ENCODE results near the gene ST14. TPM values are rescaled to one million over a fixed set of nuclear protein-coding genes. Genes with fewer than 3 reads are reported as not detected.

ST14 gene
- total RNA-seq, 3 donors from 2014 or later = 260 to 622 (median 508) TPM

DNA sequence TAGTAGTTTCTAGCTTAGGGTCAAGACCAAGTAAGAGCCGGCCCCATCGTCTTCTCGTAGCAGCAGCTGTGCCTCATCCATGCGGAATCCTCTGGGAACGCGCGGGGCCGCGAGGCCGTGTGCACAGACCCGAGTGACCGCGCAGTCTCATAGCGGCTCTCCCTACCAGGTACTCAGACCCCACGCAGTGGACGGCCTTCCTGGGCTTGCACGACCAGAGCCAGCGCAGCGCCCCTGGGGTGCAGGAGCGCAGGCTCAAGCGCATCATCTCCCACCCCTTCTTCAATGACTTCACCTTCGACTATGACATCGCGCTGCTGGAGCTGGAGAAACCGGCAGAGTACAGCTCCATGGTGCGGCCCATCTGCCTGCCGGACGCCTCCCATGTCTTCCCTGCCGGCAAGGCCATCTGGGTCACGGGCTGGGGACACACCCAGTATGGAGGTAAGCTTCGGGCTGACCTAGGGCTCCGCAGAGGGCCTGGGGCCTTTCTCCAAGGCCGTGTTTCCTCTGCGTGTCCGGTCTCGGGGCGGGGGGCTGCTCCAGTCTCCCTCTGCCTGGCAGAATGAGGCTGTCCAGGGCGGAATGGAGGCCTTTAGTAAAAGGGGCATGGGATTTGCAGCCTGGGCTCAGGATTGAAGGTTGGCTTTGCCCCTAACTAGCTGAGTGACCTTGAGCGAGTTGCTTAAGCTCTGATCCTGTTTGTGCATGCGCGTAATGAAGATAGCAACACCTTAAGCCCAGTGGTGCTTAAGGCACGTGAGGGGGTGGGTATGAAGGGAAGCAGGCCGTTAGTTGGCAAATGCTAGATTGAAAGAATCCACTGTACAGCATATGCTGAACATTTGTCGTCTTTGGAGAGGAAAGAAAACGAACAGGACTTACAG is 48.9 kb downstream of the ST14 start:
- Histone ChIP-seq H3K36me3 (ENCODE audit: low read depth) (peaks cover 6% of the 10 kb centered on the region), H3K9me3 (no peaks in the 10 kb centered on the region), H3K4me1 (ENCODE audit: low read depth) (no peaks in the 10 kb centered on the region), H3K4me3 (no peak overlapping the region)
- intact Hi-C loops (cut with DNase I, micrococcal nuclease) = no loop called here
- DNase-seq = peak in 2 of 3 donors; percentile 2 to 23
- TF ChIP-seq CTCF (IDR thresholded peaks at IDR 0.05) = no peak
- no peak for ATAC-seq

GRCh38 chr11:130209128-130209932 is 49.7 kb downstream of the ST14 start:
- H3K36me3 ChIP-seq (ENCODE audit: low read depth) = peaks cover 6% of the 10 kb centered on the region
- DNase-seq (peak in 2 of 3 donors; percentile 2 to 35), ATAC-seq (no peak)
- H3K9me3 ChIP-seq = no peaks in the 10 kb centered on the region
- no peak for TF ChIP-seq CTCF (IDR thresholded peaks at IDR 0.05)
- intact Hi-C loops (cut with DNase I, micrococcal nuclease) = no loop called here
- no peaks in the 10 kb centered on the region for H3K4me1 ChIP-seq (ENCODE audit: low read depth)
- H3K4me3 ChIP-seq = no peak overlapping the region

- no peak for TF ChIP-seq CTCF (IDR thresholded peaks at IDR 0.05)
- H3K4me3 ChIP-seq = no peak overlapping the region
- no peaks in the 10 kb centered on the region for H3K9me3 ChIP-seq
- ATAC-seq = no peak
- H3K4me1 ChIP-seq (ENCODE audit: low read depth) = no peaks in the 10 kb centered on the region
- H3K36me3 ChIP-seq (ENCODE audit: low read depth) = peaks cover 6% of the 10 kb centered on the region
- intact Hi-C loops (cut with DNase I, micrococcal nuclease) = loop anchor here (10.0 kb wide), 1 partner anchor 655 kb away; no protein-coding TSS in a partner anchor
- DNase-seq = peak in 2 of 3 donors; percentile 2 to 17
Observed at GRCh38 chr11:130209954-130210854, 50.6 kb downstream of the ST14 start.

- no peak for TF ChIP-seq CTCF (IDR thresholded peaks at IDR 0.05)
- H3K36me3 ChIP-seq (ENCODE audit: low read depth) = peaks cover 6% of the 10 kb centered on the region
- ATAC-seq (no peak), DNase-seq (peak in 1 of 3 donors; percentile 1)
- H3K4me3 ChIP-seq = no peak overlapping the region
- no peaks in the 10 kb centered on the region for H3K4me1 ChIP-seq (ENCODE audit: low read depth)
- intact Hi-C loops (cut with DNase I, micrococcal nuclease) = loop anchor here (10.0 kb wide), 1 partner anchor 654 kb away; no protein-coding TSS in a partner anchor
- H3K9me3 ChIP-seq = no peaks in the 10 kb centered on the region
Observed at GRCh38 chr11:130211144-130211543, 51.6 kb downstream of the ST14 start.
